NCI-H2227 (cell line): ENCODE measurements around the gene PSMC5.
A peak's percentile ranks its signal among the peaks of the same experiment; 100 is the strongest.
"Not testable (repeated sequence)": the region's sequence is repeated elsewhere in the genome, so short reads cannot be mapped to it uniquely, and the experiment has no call there.

Source experiments
- DNase-seq: peaks from one replicate; lab custom pipeline; 2025; ENCODE audit not compliant: unreplicated experiment; lab: John Stamatoyannopoulos, UW

Gene PSMC5

DNA sequence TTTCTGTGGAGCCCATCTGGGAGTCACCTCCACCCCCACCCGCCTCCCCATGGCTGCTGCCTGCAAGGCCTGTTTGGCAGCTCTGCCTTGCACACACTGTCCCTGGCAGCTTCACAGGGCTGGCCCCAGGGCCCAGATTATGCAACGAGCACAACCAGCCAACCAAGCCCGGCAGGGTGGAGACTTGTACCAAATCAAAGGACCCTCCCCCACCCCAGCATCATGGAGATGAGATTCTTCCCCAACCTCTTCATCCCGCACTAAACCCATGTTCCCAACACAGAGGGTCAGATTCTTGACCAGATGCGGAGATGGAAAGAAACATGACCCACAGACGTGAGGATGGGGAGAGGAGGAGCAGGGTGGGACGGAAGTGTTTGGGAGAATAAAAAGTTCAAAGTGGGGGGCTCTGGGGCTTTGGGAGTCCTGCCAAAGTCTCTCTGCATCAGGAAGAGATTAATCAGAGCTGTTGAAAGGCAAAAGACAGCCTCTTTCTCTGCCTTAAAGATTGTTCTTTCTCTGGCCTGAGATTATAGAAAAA is 11.5 kb downstream of the PSMC5 start:
- no peak for DNase-seq

DNA sequence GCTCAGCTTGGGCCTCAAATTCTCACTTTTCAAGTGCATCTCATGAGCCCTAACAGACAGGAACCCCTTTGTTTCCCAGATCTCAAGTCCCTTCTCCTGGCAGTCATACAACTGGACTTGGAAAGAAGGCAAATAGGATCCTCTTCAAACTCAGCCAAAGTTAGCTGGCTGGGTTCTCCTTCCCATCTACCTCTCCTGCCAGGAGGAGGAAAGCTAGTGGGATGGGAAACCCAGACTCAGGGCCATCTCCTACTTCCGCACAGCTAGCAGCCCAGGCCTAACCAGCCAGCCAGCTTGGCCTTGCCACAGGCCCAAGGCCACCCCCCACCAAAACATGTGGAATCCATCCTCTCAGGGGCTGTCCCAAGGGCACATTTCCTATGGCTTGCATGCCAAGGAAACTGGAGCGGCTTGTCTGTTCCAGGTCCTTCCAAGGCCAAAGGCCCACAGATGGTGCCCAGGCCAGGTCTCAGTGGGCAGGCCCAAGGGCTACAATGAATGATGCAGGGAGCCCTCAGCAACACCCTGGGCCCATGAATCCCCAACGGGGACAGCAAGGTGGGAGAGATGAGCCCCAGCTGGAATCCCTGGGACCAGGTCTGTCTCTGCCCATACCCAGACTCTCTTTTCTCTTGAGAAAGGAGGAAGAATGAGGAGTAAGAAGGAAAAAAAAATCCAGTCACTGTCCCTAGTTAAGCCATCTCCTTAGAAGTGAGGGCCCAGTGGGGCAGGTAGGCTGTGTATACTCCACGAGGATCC is 13.5 kb downstream of the PSMC5 start:
- no peak for DNase-seq

DNA sequence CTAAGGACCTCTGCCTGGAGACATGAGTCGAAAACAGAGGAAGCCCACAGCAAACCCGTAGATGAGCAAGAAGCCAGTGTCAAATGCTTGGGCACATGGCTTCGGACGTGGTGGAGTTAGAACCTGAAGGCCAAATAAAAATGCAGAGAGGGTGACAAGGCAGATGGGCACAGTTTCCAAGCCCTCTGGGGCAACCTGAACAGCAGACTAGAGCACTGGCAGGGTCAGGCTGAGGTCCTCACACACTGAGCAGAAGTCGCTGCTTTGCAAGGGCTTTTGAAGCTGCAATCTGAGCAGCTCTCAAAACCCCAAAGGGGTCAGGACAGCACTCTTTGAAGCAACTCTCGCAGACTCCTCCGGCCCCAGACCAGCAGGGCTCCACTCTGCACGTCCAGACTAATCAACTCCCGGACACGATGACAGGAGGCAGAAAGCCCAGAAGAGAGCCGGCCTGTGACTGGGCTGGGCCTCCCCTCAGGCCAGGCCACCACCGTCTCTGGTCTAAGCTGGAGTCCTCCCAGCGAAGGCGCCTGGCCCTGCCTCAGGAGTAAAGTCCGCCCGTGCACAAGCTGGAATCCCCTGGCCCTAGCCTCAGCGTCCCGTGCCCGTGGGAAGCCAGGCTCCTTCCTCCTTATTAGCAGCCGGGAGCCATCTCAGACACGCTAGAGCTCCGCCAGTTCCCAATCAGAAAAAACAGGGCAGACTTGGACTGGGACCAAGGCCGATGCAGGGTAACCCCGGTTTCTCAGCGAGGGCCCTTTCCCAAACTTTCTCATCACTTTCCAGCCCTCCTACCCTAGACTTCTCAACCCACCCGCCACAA is 14.3 kb downstream of the PSMC5 start:
- peak; percentile 54 for DNase-seq

DNA sequence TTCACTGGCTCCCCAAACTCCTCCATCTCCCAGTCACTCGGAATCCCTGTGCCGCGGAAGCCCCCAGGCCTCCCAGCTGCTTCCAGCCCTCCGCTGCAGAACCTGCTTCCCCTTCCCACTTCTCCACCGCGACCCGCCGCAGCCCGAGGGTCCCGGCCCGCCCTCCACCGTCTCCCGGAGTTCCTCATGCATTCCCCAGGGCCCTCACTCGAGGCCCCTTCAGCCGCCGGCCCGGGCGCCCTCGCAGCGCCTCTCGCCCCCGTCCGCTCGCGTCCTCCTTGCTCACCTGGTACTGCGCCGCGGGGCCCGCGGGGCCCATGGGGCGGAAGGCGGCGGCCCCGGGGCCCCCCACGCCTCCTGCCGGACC is 14.9 kb downstream of the PSMC5 start:
- DNase-seq: peak; percentile 78

DNA sequence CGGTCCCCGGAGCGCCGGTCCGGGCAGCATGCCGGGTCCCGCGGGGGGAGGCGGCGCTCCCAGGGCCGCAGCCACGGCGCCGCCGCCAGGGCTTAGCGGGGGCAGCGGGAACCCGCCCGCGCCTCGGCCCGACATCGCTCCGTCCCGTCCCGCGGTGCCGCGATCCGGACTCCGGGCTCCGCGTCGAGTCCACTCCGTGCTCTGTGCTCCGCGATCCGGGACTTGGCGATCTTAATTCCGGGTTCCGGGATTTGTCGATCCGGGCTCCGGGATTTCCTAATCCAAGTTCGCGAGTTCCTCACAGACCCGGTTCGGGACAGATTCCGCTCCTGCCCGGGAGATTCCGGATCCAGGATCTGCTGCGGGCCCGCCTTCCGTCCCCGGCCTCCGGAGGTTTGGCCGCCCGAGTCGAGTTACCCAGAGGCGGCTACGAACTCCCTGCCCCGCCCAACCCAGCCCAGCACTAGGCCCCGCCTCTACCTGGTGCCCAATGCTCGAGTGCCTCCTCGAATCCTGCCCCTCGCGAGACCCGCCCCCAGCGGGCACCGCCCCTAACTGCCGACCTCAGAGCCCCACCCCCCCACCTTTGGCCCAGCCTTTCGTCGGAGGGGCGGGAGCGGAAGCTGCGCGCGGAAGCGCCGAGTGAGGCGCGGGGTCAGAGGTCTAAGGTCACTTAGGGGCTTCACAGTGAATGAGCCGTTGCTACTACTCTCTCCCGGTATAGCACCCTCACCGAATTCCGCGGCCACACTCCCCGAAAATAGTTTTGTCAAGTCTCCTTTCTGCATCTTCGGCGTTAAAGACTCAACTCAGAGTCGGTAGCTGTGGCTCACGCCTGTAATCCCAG is 15.5 kb downstream of the PSMC5 start, which contains the start of gene SMARCD2:
TSS of gene SMARCD2 (minus strand) at position 146 of the 847 bp plus-strand sequence. CDS start at position 135, 11 bp downstream.
- DNase-seq: peak; percentile 100

DNA sequence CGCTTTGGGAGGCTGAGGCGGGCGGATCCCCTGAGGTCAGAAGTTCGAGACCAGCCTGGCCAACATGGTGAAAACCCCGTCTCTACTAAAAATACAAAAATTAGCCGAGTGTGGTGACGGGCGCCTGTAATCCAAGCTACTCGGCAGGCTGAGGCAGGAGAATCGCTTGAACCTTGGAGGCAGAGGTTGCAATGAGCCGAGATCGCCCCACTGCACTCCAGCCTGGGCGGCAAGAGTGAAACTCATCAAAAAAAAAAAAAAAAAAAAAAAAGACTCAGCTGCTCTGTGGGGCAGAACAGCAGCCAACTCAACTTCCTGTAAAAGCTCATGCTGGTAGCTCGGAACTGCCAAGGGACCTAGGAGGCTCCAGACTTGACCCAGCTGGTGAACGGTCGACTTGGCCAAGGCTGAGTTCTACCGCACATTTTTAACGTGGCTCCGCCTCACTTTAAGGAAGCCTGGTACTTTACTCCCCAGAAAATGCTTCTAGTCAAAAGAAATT is 16.2 kb downstream of the PSMC5 start:
- DNase-seq: peak; percentile 27

DNA sequence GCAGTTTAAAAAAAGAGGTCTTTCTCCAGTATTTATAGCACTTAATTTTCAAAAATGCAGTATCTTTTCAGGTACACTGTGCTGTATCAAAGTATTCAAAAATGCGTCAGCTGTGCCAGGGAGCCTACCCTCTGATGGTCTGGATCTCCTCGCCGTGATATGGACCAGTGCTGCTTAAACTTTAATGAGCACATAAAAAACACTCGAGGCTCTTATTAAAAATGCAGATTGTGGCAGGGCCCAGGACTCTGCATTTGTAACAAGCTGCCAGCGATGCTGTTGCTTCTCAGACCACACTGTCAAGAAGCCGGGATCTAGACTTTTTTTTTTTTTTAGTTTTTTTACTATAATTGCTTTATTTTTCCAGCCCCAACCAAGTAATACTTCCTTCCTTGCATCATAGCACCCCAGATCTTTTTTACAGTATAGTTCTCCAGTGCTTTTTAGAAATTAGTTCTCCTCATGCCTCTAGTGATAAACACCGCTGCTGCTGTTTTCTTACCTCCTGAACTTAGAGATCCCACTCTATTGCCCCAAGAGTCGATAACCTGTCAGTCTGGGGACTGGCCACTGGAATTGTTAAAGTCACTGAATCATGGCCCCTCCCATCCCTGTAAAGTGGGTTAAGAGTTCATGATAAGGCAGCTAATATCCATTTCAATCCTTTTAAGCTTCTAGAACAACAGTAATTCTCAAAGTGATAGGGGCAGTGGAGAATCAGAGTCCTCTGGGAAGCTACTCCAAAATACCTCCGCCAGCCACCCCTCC is 16.9 kb downstream of the PSMC5 start:
- no peak for DNase-seq

DNA sequence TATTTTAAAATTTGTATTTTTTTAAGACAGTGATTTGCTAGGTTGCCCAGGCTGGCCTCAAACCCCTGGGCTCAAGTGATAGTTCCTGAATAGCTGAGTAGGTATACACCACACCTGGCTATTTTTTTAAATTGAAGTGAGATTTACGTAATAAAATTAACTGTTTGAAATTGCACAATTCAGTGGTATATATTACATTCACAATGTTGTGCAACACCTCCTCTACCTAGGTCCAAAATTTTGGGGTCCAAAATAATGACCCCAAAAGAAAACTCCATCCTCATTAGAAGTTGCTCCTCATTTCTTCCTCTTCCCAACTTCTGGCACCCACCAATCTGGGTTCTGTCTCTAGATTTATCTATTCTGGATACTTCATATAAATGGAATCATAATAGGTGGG is 18.3 kb downstream of the PSMC5 start:
- no peak for DNase-seq

DNA sequence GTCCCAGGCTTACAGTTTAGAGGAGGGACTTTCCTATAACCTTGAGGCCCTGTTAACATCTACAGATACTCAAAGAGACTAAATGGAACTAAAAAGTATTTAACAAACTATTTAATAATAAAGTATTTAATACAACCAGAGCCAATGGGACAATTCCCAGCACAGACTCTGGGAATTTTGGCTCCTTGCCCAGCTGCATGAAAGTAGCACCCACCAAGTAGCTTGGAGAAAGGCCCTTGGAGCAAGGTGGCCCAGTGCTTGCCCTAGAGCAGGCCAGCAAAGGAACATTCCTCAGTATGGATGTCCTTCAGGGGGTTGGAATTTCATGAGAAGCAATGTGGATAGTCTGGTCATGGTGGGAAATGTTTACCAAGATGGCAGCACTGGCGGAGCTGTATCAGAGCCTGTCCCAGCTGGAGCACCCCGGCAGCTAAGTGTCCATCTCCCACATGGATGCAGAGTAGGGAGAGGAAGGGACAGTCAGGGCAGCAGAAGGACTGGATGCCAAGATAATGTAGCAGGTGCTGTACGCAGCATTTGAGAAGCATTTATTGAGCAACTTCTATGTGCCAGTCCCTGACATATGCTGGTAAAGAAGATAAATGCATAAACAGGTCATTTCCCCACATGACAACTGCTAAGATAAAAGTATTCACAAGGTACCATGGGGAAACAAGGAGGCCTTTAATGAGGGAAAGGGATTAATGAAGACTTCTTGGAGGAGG is 20.5 kb downstream of the PSMC5 start:
- no peak for DNase-seq

DNA sequence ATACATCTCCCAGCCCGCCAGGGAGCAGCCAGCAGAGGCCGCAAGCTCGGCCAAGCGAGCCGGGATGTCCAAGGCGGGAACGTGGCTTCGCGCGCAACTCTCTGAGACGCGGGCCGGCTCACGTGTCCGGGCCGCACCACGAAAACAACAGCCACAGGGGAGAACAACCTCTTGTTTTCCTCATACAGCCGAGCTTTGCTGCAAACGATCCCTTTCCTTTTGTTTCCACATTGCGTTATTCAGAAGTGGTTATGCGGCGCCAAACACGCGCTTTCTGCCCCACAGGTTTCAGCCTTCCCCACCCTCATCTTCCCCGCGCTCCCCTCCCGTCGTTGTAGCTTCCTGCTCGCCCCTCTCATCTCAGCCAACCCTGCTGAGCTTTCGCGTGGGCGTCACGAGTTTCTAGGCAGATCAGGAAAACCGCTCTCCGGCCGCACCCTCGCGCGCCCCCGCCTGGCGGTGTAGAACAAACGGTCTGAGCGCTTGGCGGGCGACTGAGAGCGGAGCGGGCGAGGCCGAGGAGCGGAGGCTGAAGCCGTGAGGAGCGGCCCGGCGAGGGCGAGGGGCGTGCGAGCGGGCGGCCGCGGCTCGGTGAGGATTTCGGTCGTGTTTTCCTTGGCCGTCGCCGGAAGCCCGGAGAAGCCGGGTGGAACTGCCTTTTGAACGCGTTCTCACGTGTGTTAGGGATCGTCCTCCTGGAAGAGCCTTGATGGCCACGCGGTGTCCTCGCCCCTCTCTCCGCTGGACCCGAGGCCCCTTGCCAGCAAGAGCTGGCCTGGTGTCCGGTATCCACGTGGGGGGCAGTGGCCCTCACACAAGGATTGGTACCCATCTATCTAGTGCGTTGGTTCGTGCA is 21.8 kb downstream of the PSMC5 start:
- no peak for DNase-seq

DNA sequence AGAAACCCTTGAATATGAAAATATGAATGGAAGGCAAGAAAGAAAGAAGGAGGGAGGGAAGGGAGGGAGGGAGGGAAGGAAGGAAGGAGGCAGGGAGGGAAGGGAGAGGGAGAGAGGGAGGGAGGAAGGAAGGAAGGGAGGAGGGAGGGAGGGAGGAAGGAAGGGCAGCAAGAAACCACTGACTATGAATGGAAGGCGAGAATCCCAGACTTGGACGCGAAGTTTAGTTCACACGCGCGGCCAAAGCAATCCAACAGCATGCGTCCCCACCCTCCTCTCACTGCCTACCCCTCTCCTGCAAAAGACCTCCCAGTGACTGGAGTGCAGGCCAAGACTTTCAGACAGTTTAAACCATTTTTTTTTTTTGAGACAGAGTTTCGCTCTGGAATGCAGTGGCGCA is 23.2 kb downstream of the PSMC5 start:
- no peak for DNase-seq

DNA sequence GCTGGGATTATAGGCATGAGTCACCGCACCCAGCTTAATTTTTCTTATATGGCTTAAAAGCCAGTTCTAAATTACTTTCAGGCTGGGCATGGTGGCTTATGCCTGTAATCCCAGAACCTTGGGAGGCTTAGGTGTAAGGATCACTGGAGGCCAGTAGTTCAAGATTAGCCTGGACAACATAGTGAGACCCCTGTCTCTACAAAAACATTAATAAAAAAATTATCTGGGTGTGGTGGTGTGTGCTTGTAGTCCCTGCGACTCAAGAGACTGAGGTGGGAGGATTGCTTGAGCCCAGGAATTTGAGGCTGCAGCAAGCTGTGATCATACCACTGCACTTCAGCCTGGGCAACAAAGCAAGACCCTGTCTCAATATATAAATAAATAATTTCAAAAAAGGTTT is 26.0 kb downstream of the PSMC5 start:
- no peak for DNase-seq

DNA sequence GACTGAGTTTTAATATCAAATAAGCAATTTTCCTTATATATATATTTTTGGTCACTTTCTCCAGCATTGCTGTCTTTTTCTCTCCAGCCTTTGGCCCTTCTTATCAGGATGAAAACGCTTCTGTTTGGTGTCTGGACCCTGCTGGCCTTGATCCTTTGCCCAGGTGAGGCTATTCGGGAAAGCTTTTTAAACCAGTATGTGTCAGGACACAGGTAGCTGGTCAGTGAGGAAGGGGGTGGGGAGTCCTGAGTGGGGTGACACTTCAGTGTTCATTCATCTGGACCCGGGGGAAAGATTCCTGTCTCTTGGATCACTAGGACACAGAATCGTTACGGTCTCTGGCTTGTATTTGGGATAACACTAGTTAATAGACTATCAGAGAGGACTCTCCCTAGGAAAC is 27.5 kb downstream of the PSMC5 start:
- no peak for DNase-seq

DNA sequence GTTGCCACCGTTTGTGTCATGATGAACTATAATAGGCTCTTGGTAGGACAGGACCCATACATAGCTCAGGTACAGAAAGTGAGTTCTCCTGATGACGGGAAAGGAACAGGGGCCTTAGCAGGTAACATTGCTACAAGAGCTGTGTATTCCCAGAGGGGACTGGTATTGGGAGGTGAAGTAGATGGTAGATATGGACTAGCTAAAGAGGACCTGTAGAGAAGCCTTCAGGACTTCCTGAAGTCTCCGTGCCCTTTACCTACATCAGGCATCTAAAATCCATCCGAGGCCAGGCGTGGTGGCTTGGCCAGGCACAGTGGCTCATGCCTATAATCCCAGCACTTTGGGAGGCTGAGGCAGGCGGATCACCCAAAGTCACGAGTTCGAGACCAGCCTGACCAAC is 28.0 kb downstream of the PSMC5 start:
- DNase-seq: no peak

DNA sequence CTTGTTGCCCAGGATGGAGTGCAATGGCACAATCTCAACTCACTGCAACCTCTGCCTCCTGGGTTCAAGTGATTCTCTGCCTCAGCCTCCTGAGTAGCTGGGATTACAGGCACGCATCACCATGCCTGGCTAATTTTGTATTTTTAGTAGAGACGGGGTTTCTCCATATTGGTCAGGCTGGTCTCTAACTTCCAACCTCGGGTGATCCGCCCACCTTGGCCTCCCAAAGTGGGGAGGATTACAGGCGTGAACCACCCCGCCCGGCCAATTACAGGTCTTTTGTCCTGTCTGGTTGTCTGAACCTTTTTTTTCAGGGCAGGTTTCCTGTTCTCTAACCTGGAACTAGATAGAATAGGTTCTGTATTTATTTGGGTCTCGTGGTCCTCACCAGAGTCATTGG is 29.2 kb downstream of the PSMC5 start:
- DNase-seq: not testable (repeated sequence)

DNA sequence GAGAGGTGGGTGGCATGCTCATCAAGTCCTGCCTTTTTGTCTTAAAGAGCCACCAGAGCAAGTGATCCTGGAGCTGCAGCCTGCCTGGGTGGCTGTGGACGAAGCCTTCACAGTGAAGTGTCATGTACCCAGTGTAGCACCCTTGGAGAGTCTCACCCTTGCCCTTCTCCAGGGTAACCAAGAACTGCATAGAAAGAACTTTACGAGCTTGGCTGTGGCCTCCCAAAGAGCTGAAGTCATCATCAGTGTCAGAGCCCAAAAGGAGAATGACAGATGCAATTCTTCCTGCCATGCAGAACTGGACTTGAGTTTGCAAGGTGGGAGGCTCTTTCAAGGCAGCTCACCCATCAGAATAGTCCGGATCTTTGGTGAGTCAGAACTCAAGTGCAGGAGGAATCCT is 32.0 kb downstream of the PSMC5 start:
- no peak for DNase-seq

DNA sequence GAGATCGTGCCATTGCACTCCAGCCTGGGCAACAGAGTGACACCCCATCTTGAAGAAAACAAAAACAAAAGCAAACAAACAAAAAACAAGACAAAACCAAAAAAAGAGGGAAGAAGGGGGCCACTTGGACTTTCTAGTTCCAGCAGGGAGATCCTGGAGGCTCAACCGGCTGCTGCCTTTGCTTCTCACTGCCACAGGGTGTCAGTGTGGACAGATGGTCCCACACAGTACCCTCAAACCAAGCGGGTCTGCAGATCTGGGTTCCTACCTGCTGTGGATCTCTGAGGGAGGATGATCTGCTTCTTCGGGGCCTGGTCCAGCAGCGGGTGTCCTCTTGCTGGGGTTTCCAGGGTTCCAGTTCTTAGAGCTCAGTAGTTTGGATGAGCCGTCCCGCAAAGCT is 39.4 kb downstream of the PSMC5 start:
- not testable (repeated sequence) for DNase-seq

DNA sequence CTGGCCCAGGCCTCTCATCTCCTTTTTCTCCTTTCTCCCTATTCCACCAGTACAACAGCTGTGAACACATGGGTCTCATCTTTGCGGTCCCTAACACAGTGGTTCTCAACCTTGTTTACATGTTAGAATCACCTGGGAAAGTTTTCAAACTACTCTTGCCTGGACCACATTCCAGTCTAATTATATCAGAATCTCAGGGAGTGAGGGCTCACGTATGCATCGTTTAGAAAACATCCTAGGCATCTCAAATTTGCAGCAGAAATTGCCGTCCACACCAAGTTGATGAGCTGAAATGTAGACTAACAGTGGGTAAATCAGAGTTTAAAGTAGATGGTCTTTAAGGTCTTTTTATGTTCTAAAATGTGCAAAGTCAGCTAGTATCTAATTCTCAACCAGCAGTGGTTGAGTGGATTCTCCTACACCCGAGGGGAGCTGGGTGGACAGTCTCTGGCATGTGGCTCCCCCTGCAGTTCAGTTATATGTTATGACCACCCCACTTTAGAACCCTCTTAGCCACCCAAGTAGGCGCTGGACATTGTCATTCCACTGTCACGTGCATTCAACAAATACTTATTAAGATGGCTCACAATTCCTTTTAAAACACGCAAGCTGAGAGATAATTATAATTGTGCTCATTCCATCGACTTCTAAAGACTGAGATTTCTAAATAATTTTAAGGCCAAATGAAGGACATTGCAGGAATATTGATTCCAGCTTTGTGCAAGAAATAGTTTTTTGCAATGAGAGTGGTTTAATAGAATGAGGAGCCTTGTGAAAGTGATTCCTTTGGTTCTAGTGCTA is 42.5 kb downstream of the PSMC5 start:
- not testable (repeated sequence) for DNase-seq
